ENCODE results near the gene DIAPH3. TPM values are rescaled to one million over a fixed set of nuclear protein-coding genes. Genes with fewer than 3 reads are reported as not detected.

The DIAPH3 gene
- total and polyA plus RNA-seq, 2 experiments from 2014 or later, result 2.9 to 5.2 TPM

DNA sequence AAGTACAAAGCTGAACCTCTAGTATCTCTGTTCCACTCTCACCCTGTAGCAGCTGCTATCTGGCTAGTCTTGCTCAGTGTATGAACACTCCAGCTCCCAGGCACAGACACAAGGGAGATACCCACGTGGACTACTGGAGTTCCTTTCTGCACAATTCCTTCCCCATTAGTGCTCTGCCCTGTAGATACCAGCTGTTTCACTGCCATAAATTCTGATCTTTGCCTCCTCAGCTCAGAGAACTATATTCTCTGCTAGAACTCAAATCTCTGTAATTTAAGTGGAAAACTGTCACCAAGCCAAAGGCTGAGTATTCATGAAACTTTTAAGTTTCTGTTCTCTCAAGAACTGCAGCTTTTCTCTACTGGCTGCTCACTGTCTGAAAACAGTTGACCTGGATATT lies 273.7 kb downstream of the DIAPH3 start:
- TF ChIP-seq, protein P1, sequence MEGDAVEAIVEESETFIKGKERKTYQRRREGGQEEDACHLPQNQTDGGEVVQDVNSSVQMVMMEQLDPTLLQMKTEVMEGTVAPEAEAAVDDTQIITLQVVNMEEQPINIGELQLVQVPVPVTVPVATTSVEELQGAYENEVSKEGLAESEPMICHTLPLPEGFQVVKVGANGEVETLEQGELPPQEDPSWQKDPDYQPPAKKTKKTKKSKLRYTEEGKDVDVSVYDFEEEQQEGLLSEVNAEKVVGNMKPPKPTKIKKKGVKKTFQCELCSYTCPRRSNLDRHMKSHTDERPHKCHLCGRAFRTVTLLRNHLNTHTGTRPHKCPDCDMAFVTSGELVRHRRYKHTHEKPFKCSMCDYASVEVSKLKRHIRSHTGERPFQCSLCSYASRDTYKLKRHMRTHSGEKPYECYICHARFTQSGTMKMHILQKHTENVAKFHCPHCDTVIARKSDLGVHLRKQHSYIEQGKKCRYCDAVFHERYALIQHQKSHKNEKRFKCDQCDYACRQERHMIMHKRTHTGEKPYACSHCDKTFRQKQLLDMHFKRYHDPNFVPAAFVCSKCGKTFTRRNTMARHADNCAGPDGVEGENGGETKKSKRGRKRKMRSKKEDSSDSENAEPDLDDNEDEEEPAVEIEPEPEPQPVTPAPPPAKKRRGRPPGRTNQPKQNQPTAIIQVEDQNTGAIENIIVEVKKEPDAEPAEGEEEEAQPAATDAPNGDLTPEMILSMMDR (IDR thresholded peaks at IDR 0.05; ENCODE audit: low read depth, low read length), result no peak
- Histone ChIP-seq H3K27me3 (no peaks in the 10 kb centered on the region), H3K36me3 (no peaks in the 10 kb centered on the region), H3K9me3 (ENCODE audit: low read depth) (no peaks in the 10 kb centered on the region), H3K4me3 (no peak overlapping the region), H3K27ac (no peak overlapping the region), H3K4me1 (ENCODE audit: low read depth) (no peaks in the 10 kb centered on the region)
- DNase-seq (ENCODE audit: low read depth in 1 of 2, low spot score in 1 of 2), result peak in 1 of 2 donors; percentile 38

DNA sequence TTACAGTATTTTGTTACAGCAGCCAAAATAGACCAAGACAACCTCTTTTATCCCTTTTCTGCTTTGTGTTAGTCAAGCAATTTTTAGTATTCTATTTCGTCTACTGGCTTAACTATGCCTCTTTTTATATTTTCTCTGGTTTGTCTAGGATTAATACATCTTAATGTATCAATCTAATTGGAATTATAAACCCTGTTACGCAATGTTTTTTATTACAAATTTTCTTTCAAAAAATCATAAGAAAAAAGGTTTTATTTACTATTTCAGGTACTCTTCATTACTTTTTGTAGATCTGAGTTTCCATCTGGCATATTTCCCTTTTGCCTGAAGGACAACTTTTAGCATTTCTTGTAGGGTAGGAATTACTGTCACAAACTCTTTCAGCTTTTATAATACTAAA lies 275.3 kb downstream of the DIAPH3 start:
- no peak overlapping the region for H3K4me3 ChIP-seq
- no peaks in the 10 kb centered on the region for H3K9me3 ChIP-seq (ENCODE audit: low read depth)
- TF ChIP-seq, protein P1 (IDR thresholded peaks at IDR 0.05; ENCODE audit: low read depth, low read length), result no peak
- H3K36me3 ChIP-seq, result no peaks in the 10 kb centered on the region
- H3K27ac ChIP-seq, result no peak overlapping the region
- DNase-seq (ENCODE audit: low read depth in 1 of 2, low spot score in 1 of 2), result no peak
- no peaks in the 10 kb centered on the region for H3K27me3 ChIP-seq
- no peaks in the 10 kb centered on the region for H3K4me1 ChIP-seq (ENCODE audit: low read depth)

DNA sequence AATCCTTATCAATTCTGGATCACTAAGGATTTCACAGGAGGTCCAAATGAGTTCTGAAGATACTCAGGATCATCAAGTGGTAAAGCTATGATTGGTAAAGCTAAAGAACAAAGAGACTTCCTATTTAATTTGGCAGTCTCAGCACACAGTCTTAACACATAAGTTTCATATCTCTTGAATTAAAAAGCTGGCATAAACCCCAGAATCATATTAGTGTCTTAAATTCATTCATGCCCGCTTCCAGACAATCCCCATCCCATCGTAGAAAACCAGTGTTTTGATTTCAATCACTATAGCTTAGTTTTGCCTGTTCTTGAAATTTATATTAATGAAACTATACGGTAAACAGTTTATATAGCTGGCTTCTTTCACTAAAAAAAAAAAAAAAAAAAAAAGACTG lies 278.7 kb downstream of the DIAPH3 start:
- H3K27ac ChIP-seq, result no peak overlapping the region
- TF ChIP-seq, protein P1 (IDR thresholded peaks at IDR 0.05; ENCODE audit: low read depth, low read length), result no peak
- H3K27me3 ChIP-seq, result no peaks in the 10 kb centered on the region
- H3K36me3 ChIP-seq, result no peaks in the 10 kb centered on the region
- DNase-seq (ENCODE audit: low read depth in 1 of 2, low spot score in 1 of 2), result peak in 1 of 2 donors; percentile 32
- no peaks in the 10 kb centered on the region for H3K4me1 ChIP-seq (ENCODE audit: low read depth)
- H3K4me3 ChIP-seq, result no peak overlapping the region
- no peaks in the 10 kb centered on the region for H3K9me3 ChIP-seq (ENCODE audit: low read depth)

DNA sequence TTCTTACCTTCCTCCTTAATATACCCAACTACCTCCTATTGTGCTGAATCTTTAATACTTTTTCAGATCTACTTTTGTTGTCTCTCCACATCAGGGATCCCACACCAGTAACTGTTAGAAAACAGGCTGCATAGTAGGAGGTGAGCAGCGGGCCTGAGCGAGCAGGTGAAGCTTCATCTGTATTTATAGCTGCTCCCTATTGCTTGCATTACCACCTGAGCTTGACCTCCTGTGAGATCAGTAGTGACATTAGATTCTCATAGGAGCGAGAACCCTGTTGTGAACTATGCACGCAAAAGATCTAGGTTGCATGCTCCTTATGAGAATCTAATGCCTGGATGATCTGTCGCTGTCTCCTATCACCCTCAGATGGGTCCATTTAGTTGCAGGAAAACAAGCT lies 279.8 kb downstream of the DIAPH3 start:
- H3K4me3 ChIP-seq, result no peak overlapping the region
- no peaks in the 10 kb centered on the region for H3K27me3 ChIP-seq
- no peak overlapping the region for H3K27ac ChIP-seq
- DNase-seq (ENCODE audit: low read depth in 1 of 2, low spot score in 1 of 2), result no peak
- no peaks in the 10 kb centered on the region for H3K36me3 ChIP-seq
- H3K9me3 ChIP-seq (ENCODE audit: low read depth), result no peaks in the 10 kb centered on the region
- TF ChIP-seq, protein P1 (IDR thresholded peaks at IDR 0.05; ENCODE audit: low read depth, low read length), result no peak
- peaks cover 5% of the 10 kb centered on the region for H3K4me1 ChIP-seq (ENCODE audit: low read depth)

DNA sequence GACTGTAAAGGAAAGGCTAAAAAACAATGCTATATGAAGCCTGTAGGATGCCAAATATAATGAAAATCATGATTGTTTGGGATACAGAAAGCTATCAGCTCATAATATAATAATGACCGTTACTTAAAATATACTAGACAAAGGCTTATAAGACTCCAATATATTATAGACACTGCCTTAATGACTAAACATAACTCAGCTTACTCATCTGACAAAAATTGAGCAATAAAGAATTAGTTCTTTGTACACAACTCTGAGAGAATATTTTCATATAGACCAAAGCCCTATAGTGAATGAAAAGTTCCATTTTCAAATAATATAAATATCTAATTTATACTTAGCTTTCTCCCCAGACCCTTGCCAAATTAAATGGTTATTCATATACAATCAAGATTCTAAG lies 283.3 kb downstream of the DIAPH3 start:
- no peaks in the 10 kb centered on the region for H3K36me3 ChIP-seq
- H3K4me1 ChIP-seq (ENCODE audit: low read depth), result peaks cover 5% of the 10 kb centered on the region
- no peaks in the 10 kb centered on the region for H3K27me3 ChIP-seq
- no peak overlapping the region for H3K4me3 ChIP-seq
- TF ChIP-seq, protein P1 (IDR thresholded peaks at IDR 0.05; ENCODE audit: low read depth, low read length), result no peak
- peak in 1 of 2 donors; percentile 20 for DNase-seq (ENCODE audit: low read depth in 1 of 2, low spot score in 1 of 2)
- no peaks in the 10 kb centered on the region for H3K9me3 ChIP-seq (ENCODE audit: low read depth)
- no peak overlapping the region for H3K27ac ChIP-seq

DNA sequence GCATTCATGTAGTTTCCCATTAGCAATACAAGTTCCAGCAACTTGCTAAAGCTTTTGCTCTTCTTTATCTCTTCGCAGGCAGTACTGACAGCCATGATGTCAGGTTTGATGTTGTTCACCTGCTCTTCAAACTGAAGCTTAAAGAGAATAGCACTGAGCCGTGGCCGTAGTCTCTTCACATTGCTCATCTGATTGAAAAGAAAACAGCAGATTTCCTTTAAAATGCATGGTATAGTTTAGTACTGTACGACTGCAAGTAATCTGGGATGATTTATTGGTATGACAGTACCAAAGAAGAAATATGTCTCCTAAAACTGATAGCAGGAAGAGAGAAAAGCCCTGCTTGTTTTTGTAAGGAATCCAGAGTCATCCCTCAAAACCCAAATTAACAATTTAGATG lies 284.4 kb downstream of the DIAPH3 start:
- H3K27ac ChIP-seq, result no peak overlapping the region
- peaks cover 5% of the 10 kb centered on the region for H3K4me1 ChIP-seq (ENCODE audit: low read depth)
- peak; percentile 2 to 5 for DNase-seq (ENCODE audit: low read depth in 1 of 2, low spot score in 1 of 2)
- H3K27me3 ChIP-seq, result no peaks in the 10 kb centered on the region
- no peaks in the 10 kb centered on the region for H3K36me3 ChIP-seq
- TF ChIP-seq, protein P1 (IDR thresholded peaks at IDR 0.05; ENCODE audit: low read depth, low read length), result no peak
- H3K9me3 ChIP-seq (ENCODE audit: low read depth), result no peaks in the 10 kb centered on the region
- H3K4me3 ChIP-seq, result no peak overlapping the region

Data from cardiac muscle cell (in vitro differentiated cells and primary cell).